GM13977 (cell line): ENCODE data around the gene SP9.

Experiments
- DNase-seq: peaks from one replicate; pipeline ENCODE4 v3.0.0; 2012; ENCODE audit warnings: low spot score
- CTCF ChIP-seq: IDR thresholded peaks from 2 replicates; pipeline ENCODE4 v1.5.1; 2012; ENCODE audit warnings: mild to moderate bottlenecking, control low read depth; ENCODE audit not compliant: insufficient read depth; ENCODE audit errors: extremely low read depth, missing control alignments
- in situ Hi-C: fragments of 300-500 bp; cut with MboI; formaldehyde crosslinking; loops from one replicate; pipeline ENCODE4 v1.12.0; 2022; ENCODE audit warnings: low sequenced_read_pairs, low pct_unique_long_range_greater_than_20kb, mixed read lengths, inconsistent platforms; ENCODE audit not compliant: unreplicated experiment

SP9 gene

GRCh38 chr2:174336501-174337336, 2.0 kb downstream of the SP9 start:
- peak; percentile 78 for DNase-seq
- in situ Hi-C loops, result loop anchor here (25.0 kb wide), 1 partner anchor 1751 kb away; the partner anchor contains the start of genes EVX2, HOXD12 and HOXD13
- peak; percentile 30 for TF ChIP-seq CTCF

- TF ChIP-seq CTCF, result no peak
- in situ Hi-C loops, result loop anchor here (25.0 kb wide), 1 partner anchor 1750 kb away; the partner anchor contains the start of genes EVX2, HOXD12 and HOXD13
- DNase-seq, result peak; percentile 65
Observed at GRCh38 chr2:174337337-174338146, 2.8 kb downstream of the SP9 start.

- in situ Hi-C loops, result loop anchor here (25.0 kb wide), 1 partner anchor 1749 kb away; the partner anchor contains the start of genes EVX2, HOXD12 and HOXD13
- no peak for DNase-seq
- no peak for TF ChIP-seq CTCF
Observed at GRCh38 chr2:174338147-174338605, 3.4 kb downstream of the SP9 start.

GRCh38 chr2:174338671-174339560, 4.2 kb downstream of the SP9 start:
- peak; percentile 18 for DNase-seq
- in situ Hi-C loops, result loop anchor here (25.0 kb wide), 1 partner anchor 1748 kb away; the partner anchor contains the start of genes EVX2, HOXD12 and HOXD13
- no peak for TF ChIP-seq CTCF

- TF ChIP-seq CTCF, result no peak
- in situ Hi-C loops, result loop anchor here (10.0 to 25.0 kb wide), 2 partner anchors 935 to 1748 kb away; partner anchors contain the start of genes EVX2, HOXD12 and HOXD13
- DNase-seq, result peak; percentile 30
Observed at GRCh38 chr2:174339561-174340399, 5.0 kb downstream of the SP9 start.
